Memory B cell (primary cell): ENCODE measurements around the gene DLX4.

Experiments
- ATAC-seq: fragments of 150-1000 bp; cut with Tn5 transposase; 2 replicates; pipeline ENCODE4 v1.10.0; 2021; ENCODE audit warnings: low read depth, mild to moderate bottlenecking, moderate library complexity
- DNase-seq, 2 donors: peaks; one replicate each; pipeline ENCODE4 v3.0.0; 2022; ENCODE audit warnings: low spot score in 2 of 2
- H3K27ac Mint-ChIP-seq: one replicate; pipeline ENCODE4 v1.8.0; 2022; ENCODE audit warnings: mild to moderate bottlenecking, moderate library complexity, mixed read lengths
- H3K27me3 Mint-ChIP-seq: one replicate; pipeline ENCODE4 v1.8.0; 2022; ENCODE audit warnings: mixed read lengths
- H3K36me3 Mint-ChIP-seq: one replicate; pipeline ENCODE4 v1.8.0; 2022; ENCODE audit warnings: mild to moderate bottlenecking, mixed read lengths
- H3K4me1 Mint-ChIP-seq: one replicate; pipeline ENCODE4 v1.8.0; 2022; ENCODE audit warnings: mixed read lengths
- H3K4me3 Mint-ChIP-seq: one replicate; pipeline ENCODE4 v1.8.0; 2022; ENCODE audit warnings: mild to moderate bottlenecking, moderate library complexity, mixed read lengths
- H3K9me3 Mint-ChIP-seq: one replicate; pipeline ENCODE4 v1.8.0; 2022; ENCODE audit warnings: mixed read lengths

Gene DLX4, protein sequence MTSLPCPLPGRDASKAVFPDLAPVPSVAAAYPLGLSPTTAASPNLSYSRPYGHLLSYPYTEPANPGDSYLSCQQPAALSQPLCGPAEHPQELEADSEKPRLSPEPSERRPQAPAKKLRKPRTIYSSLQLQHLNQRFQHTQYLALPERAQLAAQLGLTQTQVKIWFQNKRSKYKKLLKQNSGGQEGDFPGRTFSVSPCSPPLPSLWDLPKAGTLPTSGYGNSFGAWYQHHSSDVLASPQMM

DNA sequence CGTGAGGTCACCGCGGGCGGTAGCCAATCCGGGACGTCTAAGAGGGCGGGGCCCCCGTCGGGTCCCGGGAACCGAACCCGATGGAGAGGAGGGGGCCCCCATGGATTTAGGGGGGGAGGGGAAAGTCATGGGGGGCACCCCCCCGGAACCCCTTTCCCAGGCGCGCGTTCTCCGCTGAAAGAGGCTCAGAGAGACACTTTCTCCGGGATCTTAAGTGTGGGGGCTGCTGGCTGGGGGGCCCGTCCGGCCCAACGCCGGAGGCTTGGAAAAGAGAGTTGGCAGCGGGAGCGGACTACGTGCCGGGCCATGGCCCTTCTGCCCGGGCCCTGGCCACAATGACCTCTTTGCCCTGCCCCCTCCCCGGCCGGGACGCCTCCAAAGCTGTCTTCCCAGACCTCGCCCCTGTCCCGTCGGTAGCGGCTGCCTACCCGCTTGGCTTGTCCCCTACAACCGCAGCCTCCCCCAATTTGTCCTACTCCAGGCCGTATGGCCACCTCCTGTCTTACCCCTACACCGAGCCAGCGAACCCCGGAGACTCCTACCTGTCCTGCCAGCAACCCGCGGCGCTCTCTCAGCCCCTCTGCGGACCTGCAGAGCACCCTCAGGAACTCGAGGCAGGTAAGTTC is at the start of gene DLX4:
Gene DLX4 (plus strand): TSS at position 57 of the 626 bp plus-strand sequence. CDS start 279 bp downstream, at position 336.
- peaks cover under 1% of the 10 kb centered on the region for H3K9me3 Mint-ChIP-seq
- H3K27ac Mint-ChIP-seq = no peak within 1 kb of the TSS
- peaks cover 45% of the 10 kb centered on the region for H3K27me3 Mint-ChIP-seq
- H3K36me3 Mint-ChIP-seq = peaks cover 2% of the 10 kb centered on the region
- peaks cover 23% of the 10 kb centered on the region for H3K4me1 Mint-ChIP-seq
- no peak for ATAC-seq
- peak within 1 kb of the TSS; percentile 88 for H3K4me3 Mint-ChIP-seq
- no peak for DNase-seq

DNA sequence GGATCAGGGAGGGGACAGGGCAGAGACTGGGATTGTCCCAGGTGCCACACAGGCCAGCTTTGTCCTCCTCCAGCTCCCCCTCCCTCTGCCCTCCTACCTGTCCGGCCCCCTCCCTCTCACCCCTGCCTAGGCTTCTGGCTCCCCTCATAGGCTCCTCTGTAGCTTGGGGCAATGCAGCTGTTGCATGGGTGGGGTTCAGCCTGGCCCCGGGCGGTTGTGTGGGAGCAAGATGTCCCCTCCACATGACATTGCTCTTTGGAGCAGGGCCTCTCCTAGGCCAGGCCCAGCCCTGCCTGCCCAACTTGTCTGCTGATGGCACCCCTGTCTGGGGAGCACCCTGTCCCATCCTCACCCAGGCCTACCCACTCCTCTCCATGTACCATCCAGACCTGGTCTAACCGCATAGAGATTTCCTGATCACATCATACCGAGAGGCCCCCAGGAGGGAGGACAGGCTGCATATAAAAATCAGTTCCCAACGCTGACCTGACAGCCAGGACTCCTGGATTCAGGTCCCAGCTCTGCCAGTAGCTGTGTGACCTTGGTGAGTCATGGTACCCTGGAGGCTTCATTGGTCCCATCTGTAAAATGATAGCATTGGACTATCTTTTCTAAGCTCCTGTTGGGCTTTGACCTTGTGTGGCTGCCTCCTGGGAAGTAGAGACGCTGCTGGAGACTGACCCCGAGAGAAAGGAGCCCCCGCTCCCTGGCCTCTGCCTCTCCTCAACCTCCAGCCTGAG is 48.8 kb upstream of the DLX4 start:
- DNase-seq (no peak), ATAC-seq (no peak)
- H3K4me1 Mint-ChIP-seq = no peaks in the 10 kb centered on the region
- peaks cover 26% of the 10 kb centered on the region for H3K27me3 Mint-ChIP-seq
- no peak overlapping the region for H3K27ac Mint-ChIP-seq
- H3K9me3 Mint-ChIP-seq = no peaks in the 10 kb centered on the region
- no peaks in the 10 kb centered on the region for H3K36me3 Mint-ChIP-seq
- H3K4me3 Mint-ChIP-seq = no peak overlapping the region

DNA sequence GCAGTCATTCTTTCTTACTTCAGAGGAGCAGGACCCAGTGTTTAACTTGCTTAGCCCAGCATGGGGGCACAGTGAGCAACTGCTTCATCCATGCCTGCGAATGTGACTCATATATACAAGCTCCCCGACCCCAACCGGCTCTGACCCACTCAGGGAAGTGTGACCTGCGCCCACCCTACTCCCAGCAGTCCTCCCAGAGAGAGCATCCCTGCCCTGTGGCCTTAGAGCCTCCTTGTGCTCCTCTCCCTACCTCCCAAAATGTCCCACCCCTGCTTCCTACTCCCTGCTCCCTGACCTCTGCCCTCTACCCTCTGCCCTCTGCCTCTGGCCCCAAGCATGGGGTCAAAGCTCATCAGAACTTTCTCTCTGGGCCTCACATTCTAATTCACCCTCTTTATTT is 46.9 kb upstream of the DLX4 start:
- DNase-seq (no peak), ATAC-seq (no peak)
- Mint-ChIP-seq H3K9me3 (no peaks in the 10 kb centered on the region), H3K36me3 (no peaks in the 10 kb centered on the region), H3K27me3 (peaks cover 22% of the 10 kb centered on the region), H3K4me3 (no peak overlapping the region), H3K27ac (no peak overlapping the region), H3K4me1 (no peaks in the 10 kb centered on the region)

GRCh38 chr17:49924116-49924515 is 44.9 kb upstream of the DLX4 start:
- DNase-seq = no peak
- ATAC-seq = no peak
- Mint-ChIP-seq H3K27me3 (peaks cover 24% of the 10 kb centered on the region), H3K4me1 (no peaks in the 10 kb centered on the region), H3K27ac (no peak overlapping the region), H3K36me3 (no peaks in the 10 kb centered on the region), H3K9me3 (no peaks in the 10 kb centered on the region), H3K4me3 (no peak overlapping the region)

DNA sequence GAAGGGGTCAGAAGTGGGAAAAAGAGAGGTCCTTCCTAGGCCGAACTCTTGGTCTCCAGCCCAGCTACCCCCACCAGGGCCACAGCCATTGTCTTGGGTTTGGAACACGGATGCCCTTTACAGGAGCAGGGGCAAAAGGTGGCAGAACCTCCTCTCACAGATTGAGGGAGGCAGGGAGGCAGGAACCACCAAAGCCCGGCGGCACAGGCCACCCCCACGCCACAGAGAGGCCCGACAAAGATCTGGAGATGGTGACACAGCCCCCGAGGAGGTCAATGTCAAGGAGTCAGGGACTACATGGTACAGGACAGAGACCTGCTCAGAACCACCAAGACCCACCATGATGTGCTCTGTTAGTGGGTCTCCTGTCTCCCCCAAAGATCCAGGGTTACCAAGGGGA is 44.4 kb upstream of the DLX4 start:
- Mint-ChIP-seq H3K9me3 (no peaks in the 10 kb centered on the region), H3K36me3 (no peaks in the 10 kb centered on the region)

DNA sequence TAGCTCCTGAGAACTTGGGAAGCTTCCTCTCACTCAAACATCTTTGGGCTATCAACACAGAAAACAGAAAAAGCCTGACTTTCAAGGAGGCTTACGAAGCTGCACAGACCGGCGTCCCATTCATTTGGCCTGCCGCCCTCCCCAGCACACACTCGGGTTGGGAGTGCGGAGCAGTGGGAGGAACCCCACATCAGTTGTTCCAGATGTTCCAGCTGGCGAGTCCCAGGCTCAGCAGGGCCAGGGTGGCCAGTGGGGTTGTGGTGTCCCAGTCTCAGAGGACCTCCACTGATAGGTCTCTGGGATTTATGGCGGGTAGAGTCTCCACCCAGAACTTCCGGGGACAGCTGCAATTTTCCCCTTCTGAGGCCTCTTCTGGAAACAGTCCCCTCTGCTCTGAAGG is 43.1 kb upstream of the DLX4 start:
- Mint-ChIP-seq H3K27me3 (peaks cover 30% of the 10 kb centered on the region), H3K4me1 (no peaks in the 10 kb centered on the region), H3K36me3 (no peaks in the 10 kb centered on the region), H3K27ac (no peak overlapping the region), H3K9me3 (no peaks in the 10 kb centered on the region), H3K4me3 (no peak overlapping the region)
- ATAC-seq (no peak), DNase-seq (no peak)

More for the DNA sequence above, 44.4 kb upstream of the DLX4 start:
- no peak for DNase-seq
- peaks cover 26% of the 10 kb centered on the region for H3K27me3 Mint-ChIP-seq
- no peak for ATAC-seq
- H3K27ac Mint-ChIP-seq = no peak overlapping the region
- no peak overlapping the region for H3K4me3 Mint-ChIP-seq
- H3K4me1 Mint-ChIP-seq = no peaks in the 10 kb centered on the region

DNA sequence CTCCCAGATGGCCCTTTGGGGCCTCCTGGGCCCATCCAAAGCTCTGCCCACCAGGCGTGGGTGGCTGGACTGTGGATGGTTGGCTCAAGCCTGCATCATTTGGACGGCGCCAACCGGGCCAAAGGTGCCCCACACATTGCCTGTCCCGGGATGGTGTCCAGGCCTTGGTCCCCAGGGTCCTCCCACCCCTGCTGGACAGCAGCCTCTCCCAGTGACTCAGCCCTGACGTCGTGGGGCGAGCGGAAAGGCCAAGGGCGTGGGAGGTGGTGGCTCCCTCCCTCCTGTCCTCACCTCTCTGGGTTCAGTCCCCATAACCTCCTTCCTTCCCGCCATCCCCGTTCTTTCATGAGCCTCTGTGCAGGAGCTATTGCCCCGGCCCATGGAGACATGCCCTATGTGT is 42.1 kb upstream of the DLX4 start:
- no peaks in the 10 kb centered on the region for H3K4me1 Mint-ChIP-seq
- ATAC-seq (no peak), DNase-seq (no peak)
- no peak overlapping the region for H3K4me3 Mint-ChIP-seq
- no peaks in the 10 kb centered on the region for H3K36me3 Mint-ChIP-seq
- no peaks in the 10 kb centered on the region for H3K9me3 Mint-ChIP-seq
- peaks cover 30% of the 10 kb centered on the region for H3K27me3 Mint-ChIP-seq
- H3K27ac Mint-ChIP-seq = no peak overlapping the region

DNA sequence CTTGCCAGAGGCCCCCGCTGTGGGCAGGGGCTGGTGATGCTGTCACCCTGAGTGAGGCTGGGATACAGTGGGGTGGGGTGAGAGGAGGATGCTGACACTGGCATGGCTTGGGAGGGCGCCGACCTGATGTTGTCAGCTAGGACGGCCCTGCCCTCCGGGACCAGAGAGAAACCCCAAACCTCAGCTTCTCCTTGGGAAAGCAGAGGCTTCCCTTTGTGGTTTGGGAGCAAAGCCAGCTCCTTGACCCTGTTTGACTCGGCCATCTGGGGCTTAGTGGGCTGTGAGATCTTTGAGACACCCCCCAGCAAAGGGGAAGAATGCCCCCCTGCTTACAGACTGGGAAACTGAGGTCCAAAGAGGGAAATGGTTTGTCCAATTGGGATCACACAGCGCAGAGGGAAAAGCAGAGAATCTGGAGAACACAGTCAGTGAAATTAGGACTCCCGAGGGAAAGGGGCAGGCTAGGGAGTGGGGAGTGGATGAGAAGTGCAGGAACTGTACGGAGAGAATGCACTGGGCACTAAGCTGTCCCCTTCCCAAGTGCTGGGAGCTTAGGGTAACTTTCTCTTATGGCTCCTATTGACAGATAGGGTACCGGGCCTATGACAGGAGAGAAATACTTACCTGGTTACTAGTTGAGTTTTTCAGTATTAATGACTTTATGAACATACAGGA is 40.7 kb upstream of the DLX4 start:
- no peak for ATAC-seq
- H3K9me3 Mint-ChIP-seq = no peaks in the 10 kb centered on the region
- H3K4me1 Mint-ChIP-seq = no peaks in the 10 kb centered on the region
- H3K4me3 Mint-ChIP-seq = no peak overlapping the region
- H3K36me3 Mint-ChIP-seq = no peaks in the 10 kb centered on the region
- no peak overlapping the region for H3K27ac Mint-ChIP-seq
- DNase-seq = no peak
- H3K27me3 Mint-ChIP-seq = peaks cover 25% of the 10 kb centered on the region

DNA sequence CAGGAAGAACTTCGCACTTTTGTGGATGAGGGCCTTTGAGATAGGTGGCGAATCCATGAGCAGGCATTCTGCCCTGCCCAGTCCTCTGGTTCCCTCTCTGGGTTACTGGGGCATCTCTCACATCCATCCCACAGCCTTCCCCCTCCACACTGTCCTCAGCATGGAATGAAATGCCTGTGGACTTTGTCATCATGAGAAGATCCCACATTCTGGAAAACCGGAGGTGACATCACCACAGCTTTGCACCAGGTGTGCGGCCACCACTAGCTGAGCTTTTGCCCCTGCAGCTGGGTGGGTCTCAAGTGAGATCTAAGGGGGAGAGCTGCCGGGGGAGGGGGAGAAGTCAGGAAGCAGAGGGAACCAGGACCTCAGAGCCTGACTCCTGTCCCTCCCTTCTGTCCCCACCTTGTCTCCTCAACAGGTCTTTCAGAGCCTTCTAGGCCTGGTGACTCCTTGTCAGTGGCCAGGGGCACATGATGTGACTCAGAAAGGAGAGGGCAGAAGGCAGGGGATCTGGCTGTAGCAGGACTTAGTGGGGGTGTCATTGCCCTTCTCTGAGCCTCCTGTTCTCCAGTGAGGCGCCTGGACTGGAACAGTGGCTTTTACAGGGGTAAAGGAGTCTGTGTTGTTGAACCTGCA is 40.0 kb upstream of the DLX4 start:
- Mint-ChIP-seq H3K4me1 (no peaks in the 10 kb centered on the region), H3K36me3 (no peaks in the 10 kb centered on the region), H3K27me3 (peaks cover 25% of the 10 kb centered on the region), H3K4me3 (no peak overlapping the region), H3K27ac (no peak overlapping the region), H3K9me3 (no peaks in the 10 kb centered on the region)
- DNase-seq (no peak), ATAC-seq (no peak)

DNA sequence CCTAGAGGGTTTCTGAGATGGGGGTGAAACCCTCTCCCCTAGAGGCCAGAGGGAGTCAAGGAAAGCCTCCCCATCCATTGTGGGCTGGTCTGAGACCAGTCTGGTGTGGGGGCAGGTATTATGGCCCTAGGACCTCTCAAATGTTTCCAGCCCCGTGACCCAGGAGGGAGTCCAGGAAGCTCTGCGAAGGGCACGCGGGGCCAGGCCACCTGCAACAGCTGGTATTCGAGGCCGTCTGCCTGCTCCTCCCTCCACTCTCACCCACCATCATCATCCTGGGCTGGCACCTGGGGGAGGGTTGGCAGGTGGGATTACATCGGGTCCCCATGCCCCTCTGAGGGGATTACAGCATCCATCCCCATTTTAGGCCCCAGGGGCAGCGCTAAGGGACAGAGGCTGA is 38.1 kb upstream of the DLX4 start:
- Mint-ChIP-seq H3K27me3 (peaks cover 31% of the 10 kb centered on the region), H3K4me3 (no peak overlapping the region)

GRCh38 chr17:49931416-49932137 is 37.4 kb upstream of the DLX4 start:
- H3K27me3 Mint-ChIP-seq = peaks cover 31% of the 10 kb centered on the region
- H3K4me1 Mint-ChIP-seq = no peaks in the 10 kb centered on the region
- H3K4me3 Mint-ChIP-seq = no peak overlapping the region

More for the DNA sequence above, 38.1 kb upstream of the DLX4 start:
- ATAC-seq (no peak), DNase-seq (no peak)
- Mint-ChIP-seq H3K27ac (no peak overlapping the region), H3K9me3 (no peaks in the 10 kb centered on the region), H3K36me3 (no peaks in the 10 kb centered on the region), H3K4me1 (no peaks in the 10 kb centered on the region)

DNA sequence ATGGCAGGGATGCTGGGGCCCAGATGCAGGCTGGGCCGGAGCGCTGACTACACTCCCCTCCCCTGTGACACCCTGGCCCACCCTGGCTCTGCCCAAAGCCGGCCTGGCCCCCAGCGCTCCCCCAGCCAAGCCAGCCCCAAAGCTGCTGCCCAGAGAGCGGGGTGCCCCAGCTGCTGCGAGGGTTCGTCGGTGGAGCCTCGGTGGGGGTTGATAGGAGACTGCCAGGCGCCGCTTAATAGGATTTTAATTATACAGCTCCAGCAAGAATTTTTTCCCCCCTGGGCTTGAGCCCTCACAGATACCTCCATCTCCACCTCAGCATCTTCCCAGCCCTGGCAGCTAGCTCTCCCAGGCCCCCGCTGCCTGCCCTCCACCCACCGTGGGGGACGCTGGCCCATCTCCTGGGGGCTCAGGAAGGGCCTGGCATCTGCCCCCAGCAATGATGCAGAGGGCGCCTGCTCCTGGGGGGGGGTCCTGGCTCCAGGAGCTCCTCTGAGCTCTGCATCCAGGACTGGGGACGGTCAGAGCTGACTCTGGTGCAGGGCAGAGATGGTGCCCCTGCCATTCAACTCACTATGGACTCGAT is 36.8 kb upstream of the DLX4 start:
- ATAC-seq (no peak), DNase-seq (no peak)
- Mint-ChIP-seq H3K27ac (no peak overlapping the region), H3K4me3 (no peak overlapping the region), H3K36me3 (no peaks in the 10 kb centered on the region), H3K27me3 (peaks cover 30% of the 10 kb centered on the region), H3K4me1 (no peaks in the 10 kb centered on the region), H3K9me3 (no peaks in the 10 kb centered on the region)

More at GRCh38 chr17:49931416-49932137, 37.4 kb upstream of the DLX4 start:
- no peaks in the 10 kb centered on the region for H3K36me3 Mint-ChIP-seq
- DNase-seq (no peak), ATAC-seq (no peak)
- H3K27ac Mint-ChIP-seq = no peak overlapping the region
- H3K9me3 Mint-ChIP-seq = no peaks in the 10 kb centered on the region

DNA sequence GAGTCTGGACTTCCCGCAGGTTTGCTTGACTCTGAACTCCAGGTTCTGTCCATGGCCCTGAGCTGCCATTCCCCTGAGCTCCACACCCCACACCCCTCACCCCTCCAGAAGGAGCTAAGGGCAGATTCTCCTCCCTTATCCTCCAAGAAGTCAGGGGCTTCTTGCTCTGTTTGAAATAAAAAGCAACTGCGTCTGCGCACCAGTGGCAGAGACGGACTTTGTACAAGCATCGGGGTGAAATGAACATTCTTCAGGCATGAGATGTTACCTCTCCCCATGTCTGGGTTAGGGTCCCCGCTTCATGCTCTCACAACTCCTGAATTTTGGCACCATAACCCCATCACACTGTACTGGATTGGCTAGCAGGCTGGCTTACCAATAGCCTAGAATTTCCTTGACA is 36.1 kb upstream of the DLX4 start:
- H3K36me3 Mint-ChIP-seq = no peaks in the 10 kb centered on the region
- no peak for DNase-seq
- H3K27me3 Mint-ChIP-seq = peaks cover 29% of the 10 kb centered on the region
- no peak overlapping the region for H3K27ac Mint-ChIP-seq
- no peaks in the 10 kb centered on the region for H3K4me1 Mint-ChIP-seq
- H3K9me3 Mint-ChIP-seq = no peaks in the 10 kb centered on the region
- H3K4me3 Mint-ChIP-seq = no peak overlapping the region
- ATAC-seq = no peak
